Kasumi-1 (cell line): Measurements from ENCODE around the gene PPP2R2C.

Source experiments
- DNase-seq, 2 experiments: peaks; one replicate each; lab custom pipeline; 2025; lab: John Stamatoyannopoulos, UW

The PPP2R2C gene

GRCh38 chr4:6329478-6330383 is 142.7 kb downstream of the PPP2R2C start:
- no peak for DNase-seq

- DNase-seq: no peak
These were observed 143.9 kb downstream of the PPP2R2C start for GRCh38 chr4:6328526-6328925.

DNA sequence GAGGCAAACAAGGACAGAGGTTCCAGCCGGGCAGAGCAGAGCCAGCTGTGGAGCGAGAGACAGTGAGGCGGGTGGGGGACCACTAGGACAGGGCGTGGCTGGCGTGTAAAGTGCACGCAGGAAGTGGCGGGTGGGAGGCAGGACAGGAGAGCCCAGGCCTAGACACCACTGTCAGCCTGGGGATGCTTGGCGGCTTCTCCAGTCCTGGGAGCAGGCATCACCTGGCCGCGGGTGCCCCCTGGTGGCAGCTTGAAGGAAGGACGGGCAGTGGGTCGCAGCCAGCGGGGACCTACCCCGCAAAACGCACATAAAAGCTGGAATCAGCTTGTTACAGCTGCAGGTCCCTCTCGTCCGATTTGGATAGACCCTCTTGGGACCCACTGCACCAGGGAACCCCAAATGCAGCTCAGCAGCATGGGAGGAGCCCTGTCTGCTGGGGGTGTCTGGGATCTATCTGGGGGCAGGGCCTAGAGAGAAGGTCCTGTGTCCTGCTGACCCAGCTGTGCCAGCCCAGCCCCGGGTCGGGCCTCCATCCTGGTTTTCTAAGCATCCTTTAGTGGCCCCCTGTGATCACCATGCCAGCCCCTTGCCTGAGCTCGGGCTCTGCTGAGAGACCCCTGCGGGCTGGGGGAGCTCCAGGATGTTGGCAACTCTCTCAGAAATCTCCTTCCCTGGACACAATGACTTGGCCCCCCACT is 145.0 kb downstream of the PPP2R2C start:
- DNase-seq: peak; percentile 47 to 67

- DNase-seq: no peak
These were observed 145.9 kb downstream of the PPP2R2C start for GRCh38 chr4:6326312-6327060.

DNA sequence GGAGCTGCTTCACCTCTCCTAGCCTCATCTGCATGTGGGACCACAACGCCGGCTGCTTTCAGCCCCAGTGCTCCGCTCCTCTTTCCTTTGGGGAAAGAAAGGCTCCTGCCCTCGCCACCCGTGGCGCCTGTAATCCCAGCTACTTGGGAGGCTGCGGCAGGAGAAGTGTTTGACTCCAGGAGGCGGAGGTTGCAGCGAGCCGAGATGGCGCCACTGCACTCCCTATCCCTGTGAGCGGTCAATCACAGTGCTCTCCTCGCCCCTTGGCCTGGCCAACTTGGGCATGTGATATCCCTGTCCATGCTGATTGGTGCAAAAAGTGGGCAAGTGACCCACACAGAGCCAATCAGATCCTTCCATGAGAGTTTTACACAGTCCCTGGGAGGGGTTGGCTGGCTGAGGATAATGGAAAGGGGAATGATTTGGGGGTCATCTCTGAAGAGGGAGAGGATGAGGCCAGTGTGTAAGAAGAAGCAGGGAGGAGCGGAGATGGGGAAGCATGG is 146.6 kb downstream of the PPP2R2C start:
- DNase-seq: no peak

GRCh38 chr4:6324999-6325787 is 147.2 kb downstream of the PPP2R2C start:
- DNase-seq: peak; percentile 39 to 42

DNA sequence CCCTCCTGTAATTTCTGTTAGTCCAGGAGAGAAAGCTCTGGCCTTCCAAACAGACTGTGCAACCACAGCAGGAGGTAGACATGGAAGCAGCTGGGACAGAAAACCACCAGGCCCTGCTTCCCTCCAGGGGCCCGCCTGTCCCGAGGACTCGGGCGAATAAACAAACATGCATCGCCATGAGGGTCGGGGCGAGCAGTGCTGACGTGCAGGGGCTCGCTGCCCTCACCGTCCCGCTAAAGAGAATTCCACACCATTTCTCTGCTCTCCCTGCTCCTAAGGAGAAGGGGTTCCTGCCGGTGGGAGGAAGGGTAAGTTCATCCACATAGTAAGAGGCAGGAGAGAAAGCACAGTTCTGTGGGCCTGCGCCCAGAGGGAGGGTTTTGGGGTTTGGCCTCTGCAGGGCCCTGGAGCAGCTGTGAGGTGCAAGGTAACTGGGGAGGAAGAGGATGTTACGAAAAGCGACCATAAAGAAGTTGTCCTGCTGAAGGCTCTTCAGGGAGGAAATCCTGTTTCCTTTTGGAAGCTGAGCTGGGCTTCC is 147.9 kb downstream of the PPP2R2C start:
- peak; percentile 27 to 50 for DNase-seq

- no peak for DNase-seq
These were observed 149.4 kb downstream of the PPP2R2C start for GRCh38 chr4:6322761-6323566.

DNA sequence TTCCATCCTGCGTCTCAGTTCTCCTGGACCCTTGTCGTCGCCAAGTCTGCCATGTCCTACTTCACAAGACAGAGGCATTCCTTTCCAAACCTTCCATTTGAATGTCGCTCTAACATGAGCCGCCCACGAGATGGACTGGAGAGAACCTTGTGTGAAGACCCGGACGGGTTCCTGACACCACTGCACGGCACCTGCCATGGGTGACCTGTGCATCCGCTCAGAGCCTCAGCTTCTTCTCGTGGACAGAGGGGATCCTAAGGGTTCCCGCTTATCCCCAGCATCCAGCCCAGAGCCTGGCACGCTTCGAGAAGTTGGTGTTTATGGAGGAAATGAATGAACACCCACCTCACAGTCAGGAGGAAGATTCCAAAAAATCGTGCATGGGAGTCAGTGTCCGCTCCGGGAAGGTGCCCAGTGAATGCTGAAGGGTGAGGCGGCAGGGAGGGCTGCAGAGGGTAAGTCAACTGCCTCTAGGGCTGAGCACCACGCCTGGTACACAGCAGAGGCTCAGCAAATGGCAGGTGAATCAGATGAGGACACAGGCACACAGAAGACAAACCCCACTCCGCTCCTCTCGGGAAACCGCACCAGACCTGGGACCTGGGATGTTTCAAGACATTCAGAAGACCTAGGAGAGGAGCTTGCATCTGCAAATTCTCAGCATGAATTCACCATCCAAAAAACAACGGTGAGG is 150.2 kb downstream of the PPP2R2C start:
- no peak for DNase-seq

DNA sequence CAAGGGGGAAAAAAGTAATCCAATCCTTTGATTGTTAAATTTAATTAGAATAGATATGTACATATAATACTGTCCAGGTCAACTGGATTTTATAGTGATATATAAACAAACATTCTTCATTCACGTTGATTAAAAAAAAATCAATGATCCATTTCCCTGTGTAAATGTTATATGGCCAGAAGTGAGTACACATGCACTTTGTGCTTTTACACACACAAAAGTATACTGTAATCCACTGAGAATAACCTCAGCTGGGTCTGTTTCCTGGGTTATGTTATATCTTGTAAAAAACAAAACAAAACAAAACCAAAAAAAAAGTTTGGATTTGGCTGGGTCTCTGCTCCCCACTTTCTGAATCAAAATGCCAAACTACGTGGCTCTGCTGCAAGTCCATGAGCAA is 151.1 kb downstream of the PPP2R2C start:
- DNase-seq: no peak

DNA sequence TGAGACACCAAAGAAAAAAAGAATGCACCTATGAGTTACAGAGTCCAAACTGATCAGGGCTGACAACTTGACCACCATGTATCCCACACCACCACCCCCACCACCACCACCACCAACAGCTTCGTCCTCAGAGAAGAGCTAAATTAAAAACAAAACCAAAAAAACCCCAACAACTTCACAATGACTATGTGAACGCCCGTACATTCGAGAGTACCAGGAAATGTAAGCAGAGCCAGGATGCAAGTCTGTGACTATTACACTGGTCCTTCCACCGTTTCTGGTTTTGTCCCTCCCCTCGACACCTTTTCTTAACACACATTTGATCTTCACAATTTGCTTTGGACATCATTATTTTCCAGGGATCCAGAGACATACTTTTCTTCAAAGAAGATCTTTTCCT is 151.8 kb downstream of the PPP2R2C start:
- DNase-seq: no peak

DNA sequence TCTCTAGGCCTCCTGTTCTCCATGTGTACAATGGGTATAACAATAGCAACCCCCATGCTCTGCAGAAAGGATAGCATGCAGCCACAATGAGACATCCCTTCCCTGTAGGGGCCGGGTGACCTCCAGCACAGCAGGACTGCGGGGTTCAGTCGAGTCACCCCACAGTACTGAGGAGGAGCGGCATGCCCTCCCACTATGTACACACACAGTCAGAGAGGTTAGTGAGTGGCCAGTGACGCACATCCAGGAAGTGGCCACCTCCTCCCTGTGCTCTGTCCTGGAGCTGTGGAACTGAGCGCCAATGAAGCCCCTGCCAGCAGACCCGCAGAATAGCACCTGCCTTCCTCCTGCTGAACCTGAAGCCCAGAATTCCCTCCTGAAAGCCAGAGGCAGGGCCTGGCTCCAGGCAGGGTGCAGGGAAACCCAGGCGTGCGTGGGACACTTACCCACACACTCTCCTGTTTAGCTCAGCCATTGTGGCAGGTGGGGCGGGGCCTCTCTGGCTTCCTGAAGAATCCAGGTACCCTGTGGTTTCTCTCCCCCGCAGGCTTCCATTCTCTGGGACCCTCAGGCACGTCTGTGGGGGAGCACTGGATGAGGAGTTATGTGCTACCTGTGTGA is 152.8 kb downstream of the PPP2R2C start:
- DNase-seq: no peak

DNA sequence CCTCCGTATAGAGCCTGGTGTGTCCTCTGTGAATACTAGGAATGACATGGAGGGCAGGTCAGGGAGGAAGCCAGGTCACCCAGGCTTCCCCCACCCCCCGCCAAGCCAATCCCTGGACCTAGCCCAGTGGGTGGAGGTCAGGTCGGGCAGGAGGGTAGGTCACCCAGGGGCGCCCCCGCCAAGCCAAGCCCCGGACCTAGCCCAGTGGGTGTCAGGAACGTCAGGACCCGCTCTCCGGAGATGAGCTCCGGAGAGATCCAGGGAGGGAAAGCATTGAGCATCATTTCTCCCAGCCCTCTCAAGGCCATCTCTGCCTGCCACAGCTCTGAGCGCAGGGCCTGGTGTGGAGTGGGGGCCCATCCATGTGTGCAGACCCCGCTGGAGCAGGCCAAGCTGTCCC is 154.2 kb downstream of the PPP2R2C start:
- DNase-seq: no peak

DNA sequence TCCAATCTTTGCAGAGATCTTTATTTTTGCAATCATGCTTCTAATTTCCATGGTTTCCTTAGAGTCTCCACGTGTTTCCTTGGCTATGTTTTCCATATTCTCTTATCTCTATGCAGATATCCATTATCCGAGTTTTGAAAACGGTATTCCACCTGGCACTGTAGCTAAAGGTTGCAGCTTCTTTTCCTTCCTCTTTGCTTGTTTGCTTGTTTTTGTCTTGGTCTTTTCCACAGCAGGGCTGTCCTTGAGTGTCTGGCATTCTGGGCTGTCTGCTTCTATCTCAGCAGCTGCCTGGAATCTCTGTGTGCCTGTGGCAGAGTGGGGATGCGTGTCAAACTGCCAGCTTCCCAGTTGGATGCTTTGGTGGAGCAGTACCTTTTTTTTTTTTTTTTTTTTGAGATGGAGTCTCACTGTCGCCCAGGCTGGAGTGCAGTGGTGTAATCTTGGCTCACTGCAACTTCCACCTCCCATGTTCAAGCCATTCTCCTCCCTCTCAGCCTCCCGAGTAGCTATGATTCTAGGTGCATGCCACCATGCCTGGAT is 155.9 kb downstream of the PPP2R2C start:
- no peak for DNase-seq

DNA sequence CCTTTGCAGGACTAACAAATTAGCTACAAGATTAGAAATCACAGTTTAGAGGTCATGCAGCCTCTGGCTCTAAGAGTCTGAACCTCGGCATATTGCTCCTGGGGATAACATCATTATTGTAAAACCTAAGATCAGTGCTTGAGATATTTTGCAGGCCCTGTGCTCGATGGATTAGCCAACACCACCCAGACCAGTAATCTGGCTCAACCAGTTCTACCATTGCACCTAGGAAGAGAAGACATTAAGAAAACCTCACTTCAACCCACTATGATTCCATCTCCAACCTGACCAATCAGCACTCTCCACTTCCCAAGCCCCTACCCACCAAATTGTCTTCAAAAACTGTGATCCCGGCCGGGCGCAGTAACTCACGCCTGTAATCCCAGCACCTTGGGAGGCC is 159.2 kb downstream of the PPP2R2C start:
- no peak for DNase-seq

GRCh38 chr4:6309777-6310176 is 162.6 kb downstream of the PPP2R2C start:
- DNase-seq: no peak

- DNase-seq: no peak
These were observed 163.3 kb downstream of the PPP2R2C start for GRCh38 chr4:6308899-6309643.

- no peak for DNase-seq
These were observed 164.5 kb downstream of the PPP2R2C start for GRCh38 chr4:6307891-6308290.
